Measurements from ENCODE around the gene FNBP1.
A peak's percentile ranks its signal among the peaks of the same experiment; 100 is the strongest.

FNBP1 gene

DNA sequence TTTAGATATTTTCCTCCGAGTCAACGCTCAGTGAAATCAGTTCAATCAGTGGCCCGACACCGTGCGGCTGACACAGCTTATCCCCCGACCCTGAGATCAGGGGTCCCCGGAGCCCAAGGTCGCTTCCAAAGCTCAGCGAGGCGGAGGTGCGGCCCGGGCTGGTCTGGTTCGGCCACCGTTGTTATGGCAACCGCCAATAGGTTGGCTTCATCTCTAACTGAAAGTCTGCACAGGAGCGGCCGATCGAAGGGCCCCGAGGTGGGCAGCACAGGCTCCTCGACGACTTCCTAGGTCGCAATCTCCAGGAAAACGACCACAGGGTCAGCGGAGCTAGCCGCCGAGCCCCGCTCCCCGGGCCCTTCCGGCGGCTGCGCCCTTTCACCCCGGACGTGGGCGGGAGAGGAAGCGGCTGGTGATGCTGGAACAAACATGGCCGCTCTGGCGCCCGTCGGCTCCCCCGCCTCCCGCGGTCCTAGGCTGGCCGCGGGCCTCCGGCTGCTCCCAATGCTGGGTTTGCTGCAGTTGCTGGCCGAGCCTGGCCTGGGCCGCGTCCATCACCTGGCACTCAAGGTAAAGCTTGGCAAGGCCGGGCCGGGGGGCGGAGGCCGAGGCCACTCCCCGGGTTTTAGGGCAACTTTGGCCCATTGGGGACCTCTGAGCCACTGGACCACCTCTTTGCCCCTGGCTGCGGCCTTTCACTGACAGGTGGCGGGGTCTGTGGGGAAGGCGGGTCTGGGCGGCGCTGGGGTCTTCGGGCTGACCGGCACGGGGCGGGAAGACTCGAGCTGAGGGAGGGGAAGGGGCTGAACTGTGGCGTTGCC is 10.7 kb upstream of the FNBP1 start, which contains the start of gene GPR107 (continued):
- TF ChIP-seq, protein P1, sequence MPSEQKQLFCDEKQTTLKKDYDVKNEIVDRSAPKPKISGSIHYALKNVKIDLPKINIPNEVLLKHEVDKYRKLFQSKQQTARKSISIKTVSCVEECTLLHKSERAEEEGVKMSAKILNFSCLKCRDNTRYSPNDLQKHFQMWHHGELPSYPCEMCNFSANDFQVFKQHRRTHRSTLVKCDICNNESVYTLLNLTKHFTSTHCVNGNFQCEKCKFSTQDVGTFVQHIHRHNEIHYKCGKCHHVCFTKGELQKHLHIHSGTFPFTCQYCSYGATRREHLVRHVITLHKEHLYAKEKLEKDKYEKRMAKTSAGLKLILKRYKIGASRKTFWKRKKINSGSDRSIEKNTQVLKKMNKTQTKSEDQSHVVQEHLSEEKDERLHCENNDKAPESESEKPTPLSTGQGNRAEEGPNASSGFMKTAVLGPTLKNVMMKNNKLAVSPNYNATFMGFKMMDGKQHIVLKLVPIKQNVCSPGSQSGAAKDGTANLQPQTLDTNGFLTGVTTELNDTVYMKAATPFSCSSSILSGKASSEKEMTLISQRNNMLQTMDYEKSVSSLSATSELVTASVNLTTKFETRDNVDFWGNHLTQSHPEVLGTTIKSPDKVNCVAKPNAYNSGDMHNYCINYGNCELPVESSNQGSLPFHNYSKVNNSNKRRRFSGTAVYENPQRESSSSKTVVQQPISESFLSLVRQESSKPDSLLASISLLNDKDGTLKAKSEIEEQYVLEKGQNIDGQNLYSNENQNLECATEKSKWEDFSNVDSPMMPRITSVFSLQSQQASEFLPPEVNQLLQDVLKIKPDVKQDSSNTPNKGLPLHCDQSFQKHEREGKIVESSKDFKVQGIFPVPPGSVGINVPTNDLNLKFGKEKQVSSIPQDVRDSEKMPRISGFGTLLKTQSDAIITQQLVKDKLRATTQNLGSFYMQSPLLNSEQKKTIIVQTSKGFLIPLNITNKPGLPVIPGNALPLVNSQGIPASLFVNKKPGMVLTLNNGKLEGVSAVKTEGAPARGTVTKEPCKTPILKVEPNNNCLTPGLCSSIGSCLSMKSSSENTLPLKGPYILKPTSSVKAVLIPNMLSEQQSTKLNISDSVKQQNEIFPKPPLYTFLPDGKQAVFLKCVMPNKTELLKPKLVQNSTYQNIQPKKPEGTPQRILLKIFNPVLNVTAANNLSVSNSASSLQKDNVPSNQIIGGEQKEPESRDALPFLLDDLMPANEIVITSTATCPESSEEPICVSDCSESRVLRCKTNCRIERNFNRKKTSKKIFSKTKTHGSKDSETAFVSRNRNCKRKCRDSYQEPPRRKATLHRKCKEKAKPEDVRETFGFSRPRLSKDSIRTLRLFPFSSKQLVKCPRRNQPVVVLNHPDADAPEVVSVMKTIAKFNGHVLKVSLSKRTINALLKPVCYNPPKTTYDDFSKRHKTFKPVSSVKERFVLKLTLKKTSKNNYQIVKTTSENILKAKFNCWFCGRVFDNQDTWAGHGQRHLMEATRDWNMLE (tag by site-specific recombination; conservative IDR thresholded peaks at IDR 0.05; ENCODE audit: low read depth): peak; percentile 77
- TF ChIP-seq ZNF112 (tag by site-specific recombination; IDR thresholded peaks at IDR 0.05): no peak
- TF ChIP-seq ZNF37A (tag by site-specific recombination; IDR thresholded peaks at IDR 0.05): no peak
- TF ChIP-seq ZFHX2 (tag by site-specific recombination; conservative IDR thresholded peaks at IDR 0.05): peak; percentile 87
- peak; percentile 90 for TF ChIP-seq SP3 (tag by site-specific recombination; IDR thresholded peaks at IDR 0.05)
- TF ChIP-seq ZNF701 (tag by site-specific recombination; IDR thresholded peaks at IDR 0.05): no peak

DNA sequence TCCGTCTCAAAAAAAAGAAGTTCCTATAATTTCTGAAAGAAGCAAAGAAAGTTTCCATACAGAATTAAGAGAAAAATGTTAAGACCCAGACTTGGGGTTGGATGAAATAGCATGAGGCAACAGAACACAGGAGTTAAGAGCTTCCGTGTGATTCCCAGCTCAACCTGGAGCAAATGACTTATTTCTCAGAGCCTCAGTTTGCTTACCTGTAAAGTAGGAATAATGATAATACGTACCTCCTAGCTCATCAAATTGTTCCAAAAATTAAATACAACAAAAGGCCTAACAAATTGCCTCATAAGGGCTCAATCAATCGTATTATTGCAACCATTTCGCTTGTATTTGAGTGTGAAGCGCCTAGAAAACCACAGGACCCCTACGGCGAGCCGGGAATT is 10.1 kb upstream of the FNBP1 start:
- no peak for TF ChIP-seq OSR2 (tag by site-specific recombination; IDR thresholded peaks at IDR 0.05)
- no peak for TF ChIP-seq ZNF302 (tag by site-specific recombination; IDR thresholded peaks at IDR 0.05; ENCODE audit: low read depth)
- no peak for TF ChIP-seq ZFHX2 (tag by site-specific recombination; conservative IDR thresholded peaks at IDR 0.05)
- TF ChIP-seq ZNF670 (tag by site-specific recombination; IDR thresholded peaks at IDR 0.05; ENCODE audit: low read depth): no peak
- TF ChIP-seq ZNF404 (tag by site-specific recombination; IDR thresholded peaks at IDR 0.05): no peak
- no peak for TF ChIP-seq ZNF791 (tag by site-specific recombination; IDR thresholded peaks at IDR 0.05)
- TF ChIP-seq GFI1B (tag by site-specific recombination; IDR thresholded peaks at IDR 0.05): no peak
- TF ChIP-seq ZNF366 (tag by site-specific recombination; conservative IDR thresholded peaks at IDR 0.05): no peak
- no peak for TF ChIP-seq ZEB2 (tag by site-specific recombination; IDR thresholded peaks at IDR 0.05)
- no peak for TF ChIP-seq ZNF24 (tag by site-specific recombination; IDR thresholded peaks at IDR 0.05)
- TF ChIP-seq ZNF510 (tag by site-specific recombination; IDR thresholded peaks at IDR 0.05; ENCODE audit: insufficient replicate concordance): no peak
- TF ChIP-seq ZNF214 (tag by site-specific recombination; IDR thresholded peaks at IDR 0.05; ENCODE audit: borderline replicate concordance): no peak
- TF ChIP-seq ZNF701 (tag by site-specific recombination; IDR thresholded peaks at IDR 0.05): no peak

DNA sequence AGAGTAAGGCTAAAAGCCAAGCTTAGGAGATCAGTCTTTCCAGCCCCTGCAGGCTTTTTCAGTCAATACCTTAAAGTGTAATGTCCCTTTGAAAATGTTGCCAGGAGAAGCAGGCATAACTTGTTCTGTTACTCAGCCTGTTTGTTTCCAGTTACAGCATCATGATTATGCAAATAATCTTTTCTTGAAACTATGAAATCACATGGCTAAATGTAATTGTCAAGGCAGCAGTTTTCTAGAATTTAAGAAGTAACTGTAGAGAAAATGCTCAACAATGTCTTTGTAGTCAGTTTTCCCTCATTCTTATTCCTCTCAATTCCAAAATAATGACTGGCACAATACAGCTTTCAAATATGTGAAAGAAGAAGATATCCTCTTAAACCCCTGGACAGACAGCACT is 8.9 kb upstream of the FNBP1 start:
- Histone ChIP-seq H3K4me3 (ENCODE audit: low read depth, low read length) (no peak overlapping the region), H3K27ac (ENCODE audit: extremely low read depth, low read depth, low read length) (no peak overlapping the region), H3K4me1 (ENCODE audit: control insufficient read depth, insufficient read depth, low read length) (no peaks in the 10 kb centered on the region; the same call in 1 of the 2 replicates), H3K36me3 (ENCODE audit: control insufficient read depth in 2 of 2, insufficient read depth in 1 of 2, low read length in 2 of 2) (no peaks in the 10 kb centered on the region; a peak in 1 of 3 replicates), H3K9me3 (ENCODE audit: control insufficient read depth, insufficient read depth, low read depth, low read length) (no peaks in the 10 kb centered on the region)
- ChIA-PET CTCF (interaction anchor here (0.6 to 1.3 kb wide), 3 partner anchors 61 to 167 kb away, joined by 3 read pairs; no protein-coding TSS in a partner anchor), POLR2A (interaction anchor here (3.2 kb wide), 1 partner anchor 8 kb away, joined by 42 read pairs; the partner anchor contains the start of gene FNBP1)
- TF ChIP-seq ZEB2 (tag by site-specific recombination; IDR thresholded peaks at IDR 0.05) (no peak), ZBTB20 (tag by site-specific recombination; IDR thresholded peaks at IDR 0.05) (0 out of 2 replicates have a peak, but pooled peaks have one; percentile 5)
- TF ChIP-seq, protein P2, sequence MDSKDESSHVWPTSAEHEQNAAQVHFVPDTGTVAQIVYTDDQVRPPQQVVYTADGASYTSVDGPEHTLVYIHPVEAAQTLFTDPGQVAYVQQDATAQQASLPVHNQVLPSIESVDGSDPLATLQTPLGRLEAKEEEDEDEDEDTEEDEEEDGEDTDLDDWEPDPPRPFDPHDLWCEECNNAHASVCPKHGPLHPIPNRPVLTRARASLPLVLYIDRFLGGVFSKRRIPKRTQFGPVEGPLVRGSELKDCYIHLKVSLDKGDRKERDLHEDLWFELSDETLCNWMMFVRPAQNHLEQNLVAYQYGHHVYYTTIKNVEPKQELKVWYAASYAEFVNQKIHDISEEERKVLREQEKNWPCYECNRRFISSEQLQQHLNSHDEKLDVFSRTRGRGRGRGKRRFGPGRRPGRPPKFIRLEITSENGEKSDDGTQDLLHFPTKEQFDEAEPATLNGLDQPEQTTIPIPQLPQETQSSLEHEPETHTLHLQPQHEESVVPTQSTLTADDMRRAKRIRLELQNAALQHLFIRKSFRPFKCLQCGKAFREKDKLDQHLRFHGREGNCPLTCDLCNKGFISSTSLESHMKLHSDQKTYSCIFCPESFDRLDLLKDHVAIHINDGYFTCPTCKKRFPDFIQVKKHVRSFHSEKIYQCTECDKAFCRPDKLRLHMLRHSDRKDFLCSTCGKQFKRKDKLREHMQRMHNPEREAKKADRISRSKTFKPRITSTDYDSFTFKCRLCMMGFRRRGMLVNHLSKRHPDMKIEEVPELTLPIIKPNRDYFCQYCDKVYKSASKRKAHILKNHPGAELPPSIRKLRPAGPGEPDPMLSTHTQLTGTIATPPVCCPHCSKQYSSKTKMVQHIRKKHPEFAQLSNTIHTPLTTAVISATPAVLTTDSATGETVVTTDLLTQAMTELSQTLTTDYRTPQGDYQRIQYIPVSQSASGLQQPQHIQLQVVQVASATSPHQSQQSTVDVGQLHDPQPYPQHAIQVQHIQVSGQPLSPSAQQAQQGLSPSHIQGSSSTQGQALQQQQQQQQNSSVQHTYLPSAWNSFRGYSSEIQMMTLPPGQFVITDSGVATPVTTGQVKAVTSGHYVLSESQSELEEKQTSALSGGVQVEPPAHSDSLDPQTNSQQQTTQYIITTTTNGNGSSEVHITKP (tag by site-specific recombination; IDR thresholded peaks at IDR 0.05): peak; percentile 86

More for the DNA sequence above, 10.1 kb upstream of the FNBP1 start:
- POLR2A ChIA-PET: interaction anchor here (0.6 to 3.2 kb wide), 6 partner anchors 10 to 311 kb away, joined by 3 to 42 read pairs (median 4); partner anchors contain the start of gene FNBP1
- Histone ChIP-seq H3K36me3 (ENCODE audit: control insufficient read depth in 2 of 2, insufficient read depth in 1 of 2, low read length in 2 of 2) (no peaks in the 10 kb centered on the region; a peak in 1 of 3 replicates), H3K27ac (ENCODE audit: extremely low read depth, low read depth, low read length) (peak overlapping the region; percentile 79), H3K4me3 (ENCODE audit: low read depth, low read length) (peak overlapping the region; percentile 91), H3K9me3 (ENCODE audit: control insufficient read depth, insufficient read depth, low read depth, low read length) (no peaks in the 10 kb centered on the region), H3K4me1 (ENCODE audit: control insufficient read depth, insufficient read depth, low read length) (no peaks in the 10 kb centered on the region; the same call in 1 of the 2 replicates)
- CTCF ChIA-PET: interaction anchor here (0.6 to 1.5 kb wide), 6 partner anchors 11 to 168 kb away, joined by 3 to 7 read pairs (median 4); no protein-coding TSS in a partner anchor
